Stimulated activated CD8-positive, alpha-beta memory T cell treated with anti-CD3 and anti-CD28 coated beads, Interleukin-12 subunit alpha, Interleukin-12 subunit beta, amount 100 ng/mL, for 4 hours (primary cell): ENCODE results near the gene YES1.
"Not testable (repeated sequence)": the region's sequence is repeated elsewhere in the genome, so short reads cannot be mapped to it uniquely, and the experiment has no call there.

Source experiments
- DNase-seq: peaks from one replicate; pipeline ENCODE4 v3.0.0-alpha.2; 2020; ENCODE audit warnings: low read depth

YES1 gene

GRCh38 chr18:683531-683930 lies 128.5 kb downstream of the YES1 start:
- DNase-seq = no peak

GRCh38 chr18:682833-683232 lies 129.2 kb downstream of the YES1 start:
- no peak for DNase-seq

GRCh38 chr18:682416-682815 lies 129.6 kb downstream of the YES1 start:
- not testable (repeated sequence) for DNase-seq

GRCh38 chr18:681985-682384 lies 130.1 kb downstream of the YES1 start:
- DNase-seq = no peak

GRCh38 chr18:680392-680791 lies 131.7 kb downstream of the YES1 start:
- no peak for DNase-seq

GRCh38 chr18:679516-679915 lies 132.5 kb downstream of the YES1 start:
- DNase-seq = no peak

GRCh38 chr18:678482-679182 lies 133.4 kb downstream of the YES1 start:
- no peak for DNase-seq

- no peak for DNase-seq
Observed at GRCh38 chr18:677951-678381, 134.1 kb downstream of the YES1 start.

- DNase-seq = no peak
Observed at GRCh38 chr18:677145-677544, 134.9 kb downstream of the YES1 start.

GRCh38 chr18:676736-677135 lies 135.3 kb downstream of the YES1 start:
- DNase-seq = no peak

GRCh38 chr18:676069-676468 lies 136.0 kb downstream of the YES1 start:
- no peak for DNase-seq

GRCh38 chr18:675307-675706 lies 136.7 kb downstream of the YES1 start:
- DNase-seq = no peak

GRCh38 chr18:673769-674168 lies 138.3 kb downstream of the YES1 start:
- no peak for DNase-seq

GRCh38 chr18:673317-673716 lies 138.7 kb downstream of the YES1 start:
- no peak for DNase-seq
